Nucleus accumbens (tissue), 56 donors: ENCODE measurements around the gene CARD19.

Source experiments
- DNase-seq, 56 donors: peaks; one replicate each; lab custom pipeline; 2025; lab: John Stamatoyannopoulos, UW

Gene CARD19

GRCh38 chr9:93117924-93118862, 22.2 kb downstream of the CARD19 start:
- no peak for DNase-seq

DNA sequence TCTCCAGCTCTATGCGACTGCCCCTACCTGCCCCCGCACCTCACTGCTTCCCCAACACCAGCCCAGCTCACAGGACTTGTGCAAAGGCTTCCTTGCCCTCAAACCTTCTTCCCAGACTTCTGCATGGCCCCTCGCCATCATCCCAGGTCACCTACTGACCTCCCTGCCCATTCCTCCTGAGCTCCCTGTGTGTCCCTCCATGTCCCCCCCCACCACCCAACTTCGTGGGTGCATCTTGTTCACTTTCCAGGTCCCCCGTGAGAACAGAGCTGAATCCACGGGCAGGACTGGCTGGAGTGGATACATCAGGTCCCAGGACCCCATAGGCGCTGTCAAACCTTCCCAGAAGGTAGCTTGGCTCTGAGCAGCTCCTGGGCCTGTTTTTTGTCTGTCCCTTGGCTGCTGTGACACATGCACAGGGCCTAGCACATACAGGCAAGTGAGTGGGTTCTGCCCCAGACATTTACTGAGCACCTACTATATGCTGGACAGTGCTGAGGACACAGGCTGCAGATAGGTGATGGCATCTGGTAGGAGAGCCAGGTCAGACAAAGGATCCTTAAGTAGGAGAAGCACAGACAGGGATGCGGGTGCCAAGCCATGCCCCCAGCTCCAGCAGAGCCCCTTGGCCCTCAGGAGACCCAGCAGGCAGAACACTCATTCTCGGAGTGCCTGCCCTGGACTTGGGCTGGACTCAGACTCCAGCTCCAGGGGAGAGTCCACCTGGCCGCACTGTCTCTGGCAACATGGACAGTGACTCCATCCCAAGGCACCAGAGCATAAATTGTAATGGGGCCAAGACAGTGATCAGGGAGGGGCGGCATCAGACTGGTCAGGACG, 23.1 kb downstream of the CARD19 start:
- DNase-seq: no peak

DNA sequence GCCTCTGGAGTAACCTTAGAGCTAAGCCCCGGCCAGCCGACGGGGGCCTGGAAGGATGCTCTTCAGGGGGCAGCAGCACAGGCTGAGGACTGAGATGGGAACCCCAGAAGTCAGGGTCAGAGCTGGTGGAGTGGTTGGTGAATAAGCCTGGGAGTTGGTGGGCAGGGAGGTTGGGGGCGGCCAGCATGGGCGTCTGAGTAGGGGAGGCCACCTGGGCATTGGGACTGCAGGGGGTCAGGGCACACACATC, 23.6 kb downstream of the CARD19 start:
- no peak for DNase-seq

GRCh38 chr9:93119953-93120845, 24.2 kb downstream of the CARD19 start:
- peak in 42 of 56 donors; percentile 21 to 82 (median 50) for DNase-seq

DNA sequence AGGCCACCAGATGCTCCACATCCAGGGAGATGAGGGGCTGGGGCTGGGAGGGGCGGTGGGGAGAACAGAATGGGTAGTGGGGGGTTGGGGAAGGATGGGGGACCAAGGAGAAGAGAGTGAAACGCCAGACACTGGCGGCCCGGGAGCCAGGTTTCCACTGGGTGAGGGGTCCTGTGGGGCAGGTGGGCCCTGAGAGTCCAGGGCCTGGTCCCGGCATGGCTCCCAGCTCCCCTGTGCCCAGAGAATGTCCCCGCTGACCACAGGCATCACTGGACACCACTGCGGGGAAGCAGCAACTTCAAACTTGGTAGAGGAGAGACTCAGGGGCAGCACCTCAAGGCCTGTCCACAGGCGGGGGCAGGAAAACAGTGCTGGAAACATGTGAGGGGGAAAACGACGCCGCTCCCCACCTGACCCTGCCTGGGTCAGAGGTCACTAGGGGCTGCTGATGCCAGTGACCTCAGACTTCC, 24.9 kb downstream of the CARD19 start:
- DNase-seq: no peak

DNA sequence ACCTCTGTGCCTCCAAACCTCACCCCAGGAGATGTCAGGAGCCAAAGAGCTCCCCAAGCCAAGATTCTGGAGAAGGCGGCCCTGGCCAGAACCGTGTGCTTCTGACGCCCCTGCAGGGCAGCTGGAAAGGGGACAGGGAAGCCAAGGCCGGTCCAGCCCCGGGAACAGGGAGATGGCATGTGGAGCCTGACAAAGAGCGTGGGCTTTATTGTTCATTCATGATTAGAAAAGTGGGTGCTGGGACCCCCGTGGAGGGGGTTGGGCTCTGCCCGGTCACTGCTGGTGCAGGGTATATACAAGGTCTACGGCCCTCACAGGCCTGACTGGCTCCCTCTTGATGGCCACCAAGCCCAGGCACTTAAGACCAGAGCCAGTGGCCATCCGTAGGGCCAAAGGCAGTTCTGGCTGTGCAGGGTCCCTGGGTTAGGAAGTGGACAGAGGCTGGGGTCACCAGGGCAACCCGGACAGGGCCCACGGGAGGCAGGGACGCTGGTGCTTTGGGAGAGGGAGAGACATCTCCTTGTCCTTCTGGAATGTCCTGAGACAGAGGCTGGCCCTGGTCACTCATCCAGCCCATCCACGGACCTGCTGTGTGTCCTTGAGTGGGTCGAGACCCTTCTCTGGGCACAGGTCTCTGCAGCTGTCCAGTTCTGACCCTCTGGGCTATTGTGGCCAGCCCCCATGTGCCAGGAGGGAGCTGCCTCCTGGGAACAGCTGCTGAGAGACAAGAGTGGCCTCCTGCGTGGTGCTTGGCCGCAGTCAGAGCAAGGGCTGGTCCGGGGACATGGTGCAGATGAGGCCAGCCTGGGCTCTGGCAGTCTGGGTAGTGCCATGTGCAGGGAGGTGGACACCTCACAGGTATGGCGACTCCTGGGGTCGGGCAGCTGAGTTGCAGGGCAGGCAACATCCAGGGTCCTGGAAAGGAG, 25.6 kb downstream of the CARD19 start:
- no peak for DNase-seq

GRCh38 chr9:93122721-93123221, 26.8 kb downstream of the CARD19 start:
- DNase-seq: no peak

GRCh38 chr9:93123561-93124283, 27.7 kb downstream of the CARD19 start:
- no peak for DNase-seq

GRCh38 chr9:93124793-93125192, 28.8 kb downstream of the CARD19 start:
- no peak for DNase-seq

GRCh38 chr9:93125331-93125894, 29.4 kb downstream of the CARD19 start:
- DNase-seq: no peak

- no peak for DNase-seq
Measured at GRCh38 chr9:93126151-93126781, 30.2 kb downstream of the CARD19 start.

DNA sequence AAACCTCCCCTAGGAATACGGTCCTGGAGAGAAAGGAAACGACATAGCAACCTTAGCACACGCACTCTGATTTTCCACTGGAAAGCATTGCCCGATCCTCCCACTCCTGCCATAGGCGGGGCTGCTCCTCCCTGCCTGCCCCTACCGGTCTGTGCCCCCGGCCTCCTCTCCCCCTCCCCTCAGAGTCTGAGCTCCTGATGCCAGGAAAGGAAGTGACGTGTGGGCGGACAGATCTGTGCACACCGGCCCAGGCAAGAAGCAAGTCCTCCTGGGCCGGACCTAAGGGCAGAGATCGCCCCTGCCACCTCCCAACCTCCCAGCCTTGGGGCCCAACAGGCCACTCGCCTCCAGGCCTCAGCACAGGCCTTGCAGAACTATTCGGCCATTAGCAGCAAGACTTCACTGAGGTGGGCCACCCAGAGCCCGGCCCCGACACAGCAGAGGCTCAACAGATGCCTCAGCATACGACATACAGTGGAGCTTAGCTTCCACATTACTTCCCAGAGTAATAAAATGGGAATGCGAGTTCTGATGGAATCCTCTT, 30.9 kb downstream of the CARD19 start:
- DNase-seq: peak in 4 of 56 donors; percentile 15 to 43 (median 23)

DNA sequence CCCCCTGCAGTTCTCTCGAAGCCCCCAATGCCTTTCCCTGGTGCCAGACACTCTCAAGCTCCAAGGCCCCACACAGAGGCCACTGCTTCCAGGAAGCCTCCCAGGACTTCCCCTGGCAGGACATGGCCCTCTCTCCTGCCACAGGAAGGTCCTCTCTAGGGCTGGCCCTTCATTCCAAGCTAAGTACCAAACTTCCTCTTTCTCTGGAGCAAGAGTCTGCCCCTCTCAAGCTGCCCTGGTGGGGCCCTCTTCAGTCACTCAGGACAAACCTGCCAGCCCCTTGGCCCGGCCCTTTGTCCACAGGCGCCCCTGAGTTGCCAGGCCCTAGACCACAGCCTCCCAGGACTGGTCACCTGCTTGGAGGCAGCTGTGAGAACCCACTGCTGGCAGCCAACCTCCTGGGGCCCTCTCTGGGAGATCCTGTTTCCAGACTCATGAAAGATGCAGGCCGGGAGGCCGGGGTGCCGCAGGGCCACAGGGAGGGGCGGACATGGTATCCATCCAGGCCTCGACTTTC, 31.4 kb downstream of the CARD19 start:
- peak in 38 of 56 donors; percentile 18 to 79 (median 52) for DNase-seq

GRCh38 chr9:93128011-93128714, 32.1 kb downstream of the CARD19 start:
- no peak for DNase-seq

GRCh38 chr9:93128715-93129224, 32.8 kb downstream of the CARD19 start:
- no peak for DNase-seq

- peak in 12 of 56 donors; percentile 12 to 56 (median 25) for DNase-seq
Measured at GRCh38 chr9:93129286-93129685, 33.3 kb downstream of the CARD19 start.
